Activated CD4-positive, alpha-beta T cell treated with anti-CD3 and anti-CD28 coated beads for 1 hour (primary cell): ENCODE data around the gene SLC2A8.
A peak's percentile ranks its signal among the peaks of the same experiment; 100 is the strongest.

ENCODE experiments used
- DNase-seq: peaks from one replicate; pipeline ENCODE4 v3.0.0-alpha.2; 2020

Gene SLC2A8, protein sequence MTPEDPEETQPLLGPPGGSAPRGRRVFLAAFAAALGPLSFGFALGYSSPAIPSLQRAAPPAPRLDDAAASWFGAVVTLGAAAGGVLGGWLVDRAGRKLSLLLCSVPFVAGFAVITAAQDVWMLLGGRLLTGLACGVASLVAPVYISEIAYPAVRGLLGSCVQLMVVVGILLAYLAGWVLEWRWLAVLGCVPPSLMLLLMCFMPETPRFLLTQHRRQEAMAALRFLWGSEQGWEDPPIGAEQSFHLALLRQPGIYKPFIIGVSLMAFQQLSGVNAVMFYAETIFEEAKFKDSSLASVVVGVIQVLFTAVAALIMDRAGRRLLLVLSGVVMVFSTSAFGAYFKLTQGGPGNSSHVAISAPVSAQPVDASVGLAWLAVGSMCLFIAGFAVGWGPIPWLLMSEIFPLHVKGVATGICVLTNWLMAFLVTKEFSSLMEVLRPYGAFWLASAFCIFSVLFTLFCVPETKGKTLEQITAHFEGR

GRCh38 chr9:127396808-127397645 lies at the start of gene SLC2A8:
TSS of gene SLC2A8 (plus strand) at chr9:127397169. CDS start at chr9:127397231, 62 bp downstream.
- peak; percentile 69 for DNase-seq

DNA sequence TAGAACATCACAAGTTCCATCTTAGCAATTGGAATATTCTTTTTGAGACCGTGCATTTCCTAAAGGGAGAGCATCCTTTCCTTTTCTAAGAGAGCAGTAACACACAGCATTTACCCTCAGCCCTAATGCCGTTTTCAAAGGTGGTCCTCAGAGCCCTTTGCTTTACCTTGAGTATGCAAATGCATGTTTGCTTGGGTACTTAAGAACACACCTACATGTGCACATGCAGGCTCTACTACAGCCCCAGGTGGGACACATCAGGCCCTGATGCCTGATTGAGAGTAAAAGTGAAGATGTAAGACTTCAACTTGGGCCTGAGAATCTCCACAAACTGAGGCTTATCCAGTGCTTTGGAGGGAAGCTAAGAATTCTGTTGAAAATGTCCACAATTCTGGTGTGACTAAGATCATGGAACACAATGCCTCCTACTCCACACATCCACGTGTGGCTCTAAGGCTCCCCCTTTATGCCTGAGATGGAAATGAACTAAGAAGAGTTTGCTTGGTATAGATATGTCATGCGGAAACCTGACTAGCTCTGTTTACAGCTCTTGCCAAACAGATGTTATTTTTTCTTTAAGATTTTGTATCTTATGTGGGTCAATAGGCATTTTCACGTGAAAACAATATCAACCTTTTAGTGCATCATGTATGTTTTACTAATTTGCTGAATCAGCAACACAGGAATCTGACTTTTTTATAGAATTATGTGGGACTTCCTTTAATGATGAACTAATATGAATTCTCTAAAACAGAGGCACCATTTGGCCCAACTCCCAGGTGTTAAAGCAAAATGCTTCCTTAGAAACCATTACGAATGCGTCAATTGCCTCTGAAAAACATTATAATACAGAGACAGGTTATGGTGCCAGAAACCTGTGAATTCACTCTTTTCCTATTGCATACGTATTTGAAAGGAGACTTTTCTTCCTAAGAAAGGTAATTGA lies 48.9 kb upstream of the SLC2A8 start:
- no peak for DNase-seq

DNA sequence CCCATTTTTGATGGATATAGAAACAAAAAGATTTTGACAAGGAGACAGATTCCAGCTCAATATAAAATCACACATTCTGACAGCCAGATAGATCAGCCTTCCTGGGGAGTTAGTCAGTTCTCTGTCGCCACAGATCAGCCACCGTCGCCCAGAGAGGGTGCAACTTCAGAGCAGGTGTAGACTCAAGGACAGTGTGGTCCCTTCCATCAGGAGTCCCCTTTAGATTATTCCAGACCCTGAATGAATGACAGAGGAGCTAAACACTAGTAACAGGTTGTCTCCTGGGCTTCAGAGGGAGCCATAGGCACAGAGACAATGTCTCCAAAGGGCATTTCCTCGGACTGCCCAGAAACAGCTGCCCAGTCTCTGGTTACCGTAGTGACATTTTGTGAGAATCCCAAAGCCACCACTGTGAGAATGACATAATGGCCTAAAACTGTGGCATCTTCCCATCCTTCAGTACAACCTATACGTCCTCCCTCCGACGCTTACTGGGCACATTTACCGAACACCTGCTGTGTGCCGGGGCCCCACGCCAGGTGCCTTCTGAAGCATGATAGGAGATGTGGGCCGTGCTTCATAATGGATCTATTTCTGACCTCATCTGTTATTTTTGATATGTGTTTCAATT lies 47.4 kb upstream of the SLC2A8 start:
- no peak for DNase-seq

- no peak for DNase-seq
Measured at GRCh38 chr9:127351182-127352166, 45.5 kb upstream of the SLC2A8 start.

GRCh38 chr9:127353882-127354281 lies 43.1 kb upstream of the SLC2A8 start:
- no peak for DNase-seq

- no peak for DNase-seq
Measured at GRCh38 chr9:127356906-127357305, 40.1 kb upstream of the SLC2A8 start.

DNA sequence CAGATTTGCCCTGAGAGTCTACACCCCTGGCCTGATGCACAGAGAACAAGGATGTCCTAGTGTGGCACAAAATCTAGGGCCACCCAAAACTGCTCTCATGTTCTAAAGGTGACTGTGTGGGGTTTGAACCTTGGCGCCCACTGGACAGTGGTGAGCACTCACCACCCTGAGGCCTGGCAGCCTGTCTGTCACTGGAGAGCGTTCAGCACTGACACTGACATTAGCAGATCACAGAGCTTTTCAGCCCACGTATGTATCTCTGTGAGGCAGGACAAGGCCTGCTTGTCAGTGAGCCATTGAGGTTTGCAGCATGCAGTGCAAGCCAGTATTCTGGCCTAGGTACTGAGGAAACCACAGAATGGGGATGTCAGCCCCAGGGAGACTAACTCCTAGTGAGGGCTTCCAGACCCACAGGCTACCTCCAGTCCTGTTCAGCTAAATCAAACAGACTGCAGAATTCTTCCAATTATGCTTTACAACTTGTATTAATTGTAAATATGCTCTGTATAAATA lies 38.9 kb upstream of the SLC2A8 start:
- no peak for DNase-seq

GRCh38 chr9:127358770-127359169 lies 38.2 kb upstream of the SLC2A8 start:
- no peak for DNase-seq

DNA sequence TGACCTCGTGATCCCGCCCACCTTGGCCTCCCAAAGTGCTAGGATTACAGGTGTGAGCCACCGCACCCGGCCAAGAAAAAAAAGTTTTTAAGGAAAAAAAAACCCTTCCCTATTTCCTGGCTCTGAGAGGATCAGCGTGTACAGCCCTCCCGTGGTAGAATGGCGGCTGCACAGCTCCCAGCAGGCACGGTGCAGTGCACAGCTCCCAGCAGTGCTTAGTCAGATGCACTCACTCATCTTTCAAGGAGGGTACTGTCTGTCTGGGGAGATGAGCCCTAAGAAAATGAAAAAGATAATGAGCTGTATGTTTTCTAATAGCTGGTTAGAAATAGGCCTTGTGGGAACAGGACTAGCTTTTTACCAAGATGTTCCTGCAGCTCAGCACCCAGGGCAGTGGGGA lies 36.7 kb upstream of the SLC2A8 start:
- no peak for DNase-seq

DNA sequence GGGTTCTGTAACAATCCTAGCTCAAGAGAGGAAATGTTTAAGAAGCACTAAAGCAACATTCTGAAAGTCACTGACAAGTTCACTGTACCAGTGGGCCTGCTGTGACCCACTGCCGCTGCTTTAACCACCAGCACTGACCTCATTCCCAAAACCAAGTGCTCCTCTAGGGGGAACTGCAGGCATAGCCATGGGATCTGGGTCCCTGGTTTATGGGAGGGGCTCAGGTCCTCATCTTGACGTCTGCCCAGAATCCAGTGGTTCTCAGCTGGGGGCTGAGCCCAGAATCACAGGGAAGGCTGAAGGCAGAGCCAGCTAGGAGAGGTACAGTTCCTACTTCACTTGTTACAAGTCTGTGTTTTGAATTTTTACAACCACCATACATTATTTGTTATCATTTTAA lies 36.1 kb upstream of the SLC2A8 start:
- no peak for DNase-seq

DNA sequence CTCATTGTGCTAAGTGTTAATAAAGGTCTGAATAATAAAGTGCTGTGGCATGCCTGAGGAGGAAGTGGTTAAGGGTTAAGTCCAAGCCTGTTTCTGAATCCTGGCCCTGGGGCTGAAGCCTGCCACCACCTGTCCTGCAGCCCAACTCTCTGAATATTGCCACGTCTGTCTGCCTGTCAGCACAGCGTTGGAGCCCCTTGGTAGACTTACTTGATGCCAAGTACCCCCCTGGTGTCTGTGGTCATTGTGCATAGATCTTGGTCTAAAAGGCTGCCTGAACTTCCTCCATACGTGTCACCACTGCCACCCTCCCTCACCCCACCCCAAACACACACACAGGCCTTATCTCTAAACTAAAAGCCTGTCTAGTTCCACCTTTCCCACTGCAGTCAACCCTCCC lies 35.4 kb upstream of the SLC2A8 start:
- DNase-seq, result no peak

DNA sequence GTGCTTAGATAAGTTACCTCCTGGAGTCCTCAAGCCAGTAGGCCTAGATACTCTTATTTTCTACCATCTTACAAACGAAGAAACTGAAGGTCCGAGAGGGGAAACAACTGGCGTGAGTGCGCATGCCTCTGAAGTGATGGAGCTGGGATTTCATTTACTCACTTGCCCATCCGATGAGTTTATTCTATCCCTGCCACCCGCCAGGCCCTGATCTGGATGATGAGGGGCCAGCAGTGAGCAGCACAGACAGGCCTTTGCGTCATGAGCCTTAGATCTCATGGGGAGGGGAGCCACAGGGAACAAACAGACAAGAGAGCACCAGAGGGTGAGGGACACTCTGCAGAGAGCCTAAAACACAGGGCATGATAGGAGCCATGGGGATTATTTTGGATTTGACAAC lies 34.1 kb upstream of the SLC2A8 start:
- DNase-seq, result no peak

GRCh38 chr9:127365461-127365860 lies 31.5 kb upstream of the SLC2A8 start:
- no peak for DNase-seq

DNA sequence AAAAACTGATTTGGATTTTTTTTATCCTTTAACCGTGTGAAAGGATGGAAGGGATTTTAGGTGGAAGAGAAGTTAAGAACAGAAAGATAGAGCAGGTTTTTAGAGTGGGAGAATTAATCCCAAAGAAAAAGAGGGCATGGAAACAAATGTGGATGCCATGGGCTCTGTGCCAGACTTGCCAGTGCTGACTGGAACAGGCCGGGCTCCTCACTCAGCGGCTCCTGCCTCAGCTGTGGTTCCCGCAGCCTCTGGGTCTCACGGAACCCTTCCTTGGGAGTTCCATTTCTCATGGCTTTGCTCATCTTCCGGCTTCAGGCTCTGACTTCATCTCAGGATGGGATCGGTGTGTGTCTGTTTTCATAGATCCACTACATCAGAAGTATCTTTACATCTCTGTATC lies 30.4 kb upstream of the SLC2A8 start:
- DNase-seq, result no peak

GRCh38 chr9:127368852-127369402 lies 28.0 kb upstream of the SLC2A8 start:
- DNase-seq, result no peak

DNA sequence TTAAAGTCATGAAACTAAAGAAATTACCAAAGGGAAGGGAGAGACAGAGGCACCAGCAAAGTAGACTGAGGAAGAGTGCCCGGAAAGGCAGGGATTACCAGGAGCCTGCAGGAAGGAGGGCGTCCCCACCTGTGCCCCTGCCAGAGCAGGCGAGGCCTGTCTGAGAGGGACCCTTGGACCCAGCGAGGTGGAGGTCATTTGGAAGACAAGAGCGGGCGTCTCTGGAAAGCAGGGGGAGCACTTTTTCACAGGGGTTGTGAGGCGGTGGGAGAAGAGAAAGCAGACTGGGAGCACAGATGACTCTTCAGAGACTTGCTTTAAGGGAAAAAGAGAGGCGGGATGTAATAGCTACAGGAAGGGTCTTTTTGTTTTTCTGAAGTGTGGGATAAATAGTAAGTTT lies 27.5 kb upstream of the SLC2A8 start:
- no peak for DNase-seq

- DNase-seq, result no peak
Measured at GRCh38 chr9:127370147-127370579, 26.8 kb upstream of the SLC2A8 start.

DNA sequence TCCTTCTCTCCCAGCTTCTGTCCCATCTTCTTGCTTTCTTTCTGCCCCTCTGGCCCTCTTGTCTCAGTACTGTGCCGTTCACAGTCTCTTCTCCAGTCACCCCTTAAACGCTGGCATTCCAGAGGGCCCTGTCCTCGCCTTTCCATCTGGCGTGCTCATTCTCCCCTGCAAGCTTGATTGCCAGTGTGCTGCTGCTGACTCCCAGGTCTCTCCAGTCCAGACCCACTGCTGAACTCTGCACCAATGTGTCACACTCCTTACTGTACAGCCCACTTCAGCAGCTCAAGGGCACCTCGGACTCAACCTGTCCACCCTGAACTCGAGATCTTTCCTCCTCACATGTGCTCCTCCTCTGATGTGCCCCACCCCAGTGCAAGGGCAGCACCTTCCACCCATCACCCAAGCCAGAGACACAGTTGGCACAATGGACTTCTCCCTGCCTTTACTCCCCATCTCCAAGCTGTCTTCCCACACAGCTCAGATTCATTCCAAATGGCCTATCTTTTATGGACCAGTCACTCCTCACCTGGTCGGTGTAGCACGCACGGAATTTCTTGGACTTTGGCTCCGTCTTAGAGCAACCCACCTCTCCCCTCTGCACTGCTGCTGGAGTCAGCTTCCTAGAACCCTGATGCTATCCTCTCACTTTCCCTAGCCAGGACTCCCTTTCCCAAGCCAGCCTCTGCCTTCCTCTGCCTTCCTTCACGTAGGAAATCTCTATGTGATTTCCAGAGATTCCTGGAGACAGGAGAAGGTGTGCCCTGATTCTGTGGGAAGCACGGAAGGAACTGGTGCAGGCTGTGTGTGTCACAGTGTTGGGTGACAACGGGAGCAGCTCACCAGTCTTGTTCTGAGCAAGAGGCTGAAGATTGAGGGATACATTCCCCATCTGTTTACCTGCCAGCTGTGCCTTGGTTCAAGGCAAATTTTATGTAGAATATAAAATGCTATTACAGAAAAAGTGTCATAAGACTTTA lies 26.0 kb upstream of the SLC2A8 start:
- DNase-seq, result no peak

DNA sequence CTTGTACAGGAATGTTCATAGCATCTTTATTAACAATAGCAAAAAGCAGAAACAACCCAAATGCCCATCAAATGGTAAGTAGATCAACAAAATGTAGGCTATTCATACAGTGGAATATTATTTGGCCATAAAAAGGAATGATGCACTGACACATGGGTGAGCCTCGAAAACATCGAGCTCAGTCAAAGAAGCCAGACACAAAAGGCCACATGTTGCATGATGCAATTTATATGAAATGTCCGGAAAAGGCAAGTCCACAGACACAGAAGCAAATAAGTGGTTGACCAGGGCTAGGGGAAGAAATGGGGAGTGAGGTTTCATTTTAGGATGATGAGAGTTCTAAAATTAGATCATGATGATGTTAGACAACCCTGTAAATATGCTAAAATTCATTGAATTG lies 16.5 kb upstream of the SLC2A8 start:
- DNase-seq, result no peak
